Fibroblast of skin of scalp (primary cell): ENCODE measurements around the gene SLC14A1.
"Not testable (repeated sequence)": the region's sequence is repeated elsewhere in the genome, so short reads cannot be mapped to it uniquely, and the experiment has no call there.

ENCODE experiments used
- DNase-seq: peaks from one replicate; pipeline ENCODE4 v3.0.0-alpha.2; 2013

SLC14A1 gene

GRCh38 chr18:45724601-45725000 is 620 bp downstream of the SLC14A1 start:
- no peak for DNase-seq

GRCh38 chr18:45725336-45725735 is 1.4 kb downstream of the SLC14A1 start:
- DNase-seq = no peak

GRCh38 chr18:45726603-45727002 is 2.6 kb downstream of the SLC14A1 start:
- no peak for DNase-seq

GRCh38 chr18:45727068-45727467 is 3.1 kb downstream of the SLC14A1 start:
- DNase-seq = no peak

GRCh38 chr18:45728336-45729010 is 4.5 kb downstream of the SLC14A1 start:
- DNase-seq = peak; percentile 36

- DNase-seq = peak; percentile 33
These were observed 7.0 kb downstream of the SLC14A1 start for GRCh38 chr18:45730832-45731575.

- no peak for DNase-seq
These were observed 7.7 kb downstream of the SLC14A1 start for GRCh38 chr18:45731716-45732115.

- no peak for DNase-seq
These were observed 9.6 kb downstream of the SLC14A1 start for GRCh38 chr18:45733535-45733934.

- no peak for DNase-seq
These were observed 10.5 kb downstream of the SLC14A1 start for GRCh38 chr18:45734505-45734904.

GRCh38 chr18:45734944-45735343 is 11.0 kb downstream of the SLC14A1 start:
- no peak for DNase-seq

GRCh38 chr18:45738660-45739059 is 14.7 kb downstream of the SLC14A1 start:
- no peak for DNase-seq

GRCh38 chr18:45739268-45739667 is 15.3 kb downstream of the SLC14A1 start:
- no peak for DNase-seq

GRCh38 chr18:45739848-45740247 is 15.9 kb downstream of the SLC14A1 start:
- peak; percentile 36 for DNase-seq

GRCh38 chr18:45741056-45741455 is 17.1 kb downstream of the SLC14A1 start:
- no peak for DNase-seq

- DNase-seq = no peak
These were observed 22.0 kb downstream of the SLC14A1 start for GRCh38 chr18:45745817-45746461.

- no peak for DNase-seq
These were observed 24.5 kb downstream of the SLC14A1 start for GRCh38 chr18:45748501-45748900.

GRCh38 chr18:45749918-45750689 is 26.1 kb downstream of the SLC14A1 start:
- DNase-seq = no peak

- DNase-seq = no peak
These were observed 27.8 kb downstream of the SLC14A1 start for GRCh38 chr18:45751766-45752165.

GRCh38 chr18:45752681-45753080 is 28.7 kb downstream of the SLC14A1 start:
- no peak for DNase-seq

- no peak for DNase-seq
These were observed 29.3 kb downstream of the SLC14A1 start for GRCh38 chr18:45753286-45753685.

GRCh38 chr18:45755934-45756333 is 32.0 kb downstream of the SLC14A1 start:
- DNase-seq = peak; percentile 50

- DNase-seq = no peak
These were observed 33.0 kb downstream of the SLC14A1 start for GRCh38 chr18:45757005-45757404.

GRCh38 chr18:45757644-45758043 is 33.7 kb downstream of the SLC14A1 start:
- DNase-seq = not testable (repeated sequence)
